Measurements from ENCODE around the gene CCR8. TPM values are rescaled to one million over a fixed set of nuclear protein-coding genes. Genes with fewer than 3 reads are reported as not detected.
"Not testable (repeated sequence)": the region's sequence is repeated elsewhere in the genome, so short reads cannot be mapped to it uniquely, and the experiment has no call there.

CCR8 gene
- total RNA-seq, 1 donor from 2014 or later = not detected

- no peaks in the 10 kb centered on the region for H3K27me3 Mint-ChIP-seq (ENCODE audit: unreplicated experiment)
These were observed 21.2 kb downstream of the CCR8 start for GRCh38 chr3:39350714-39351113.

GRCh38 chr3:39351134-39351533, 21.6 kb downstream of the CCR8 start:
- not testable (repeated sequence) for H3K4me1 Mint-ChIP-seq (ENCODE audit: unreplicated experiment); H3K27ac Mint-ChIP-seq (ENCODE audit: unreplicated experiment); H3K27me3 Mint-ChIP-seq (ENCODE audit: unreplicated experiment); H3K4me3 Mint-ChIP-seq (ENCODE audit: unreplicated experiment); H3K9me3 Mint-ChIP-seq (ENCODE audit: unreplicated experiment); H3K36me3 Mint-ChIP-seq (ENCODE audit: low read depth, unreplicated experiment); DNase-seq (ENCODE audit: low spot score)

More at GRCh38 chr3:39350714-39351113, 21.2 kb downstream of the CCR8 start:
- Mint-ChIP-seq H3K4me3 (ENCODE audit: unreplicated experiment) (no peak overlapping the region), H3K4me1 (ENCODE audit: unreplicated experiment) (peaks cover 3% of the 10 kb centered on the region), H3K27ac (ENCODE audit: unreplicated experiment) (no peak overlapping the region), H3K36me3 (ENCODE audit: low read depth, unreplicated experiment) (no peaks in the 10 kb centered on the region), H3K9me3 (ENCODE audit: unreplicated experiment) (no peaks in the 10 kb centered on the region)
- no peak for TF ChIP-seq CTCF (IDR thresholded peaks at IDR 0.05; ENCODE audit: unreplicated experiment)
- DNase-seq (ENCODE audit: low spot score) = no peak

GRCh38 chr3:39353168-39353927, 23.8 kb downstream of the CCR8 start:
- not testable (repeated sequence) for H3K9me3 Mint-ChIP-seq (ENCODE audit: unreplicated experiment); DNase-seq (ENCODE audit: low spot score); H3K27me3 Mint-ChIP-seq (ENCODE audit: unreplicated experiment); H3K36me3 Mint-ChIP-seq (ENCODE audit: low read depth, unreplicated experiment); H3K4me3 Mint-ChIP-seq (ENCODE audit: unreplicated experiment); H3K27ac Mint-ChIP-seq (ENCODE audit: unreplicated experiment); H3K4me1 Mint-ChIP-seq (ENCODE audit: unreplicated experiment)

GRCh38 chr3:39358333-39358732, 28.8 kb downstream of the CCR8 start:
- Mint-ChIP-seq H3K4me1 (ENCODE audit: unreplicated experiment) (peaks cover 4% of the 10 kb centered on the region), H3K27ac (ENCODE audit: unreplicated experiment) (no peak overlapping the region), H3K4me3 (ENCODE audit: unreplicated experiment) (no peak overlapping the region), H3K27me3 (ENCODE audit: unreplicated experiment) (no peaks in the 10 kb centered on the region), H3K36me3 (ENCODE audit: low read depth, unreplicated experiment) (no peaks in the 10 kb centered on the region), H3K9me3 (ENCODE audit: unreplicated experiment) (no peaks in the 10 kb centered on the region)
- TF ChIP-seq CTCF (IDR thresholded peaks at IDR 0.05; ENCODE audit: unreplicated experiment) = no peak
- no peak for DNase-seq (ENCODE audit: low spot score)

- Mint-ChIP-seq H3K27ac (ENCODE audit: unreplicated experiment) (no peak overlapping the region), H3K4me1 (ENCODE audit: unreplicated experiment) (peaks cover 4% of the 10 kb centered on the region), H3K9me3 (ENCODE audit: unreplicated experiment) (no peaks in the 10 kb centered on the region), H3K27me3 (ENCODE audit: unreplicated experiment) (peaks cover 2% of the 10 kb centered on the region), H3K4me3 (ENCODE audit: unreplicated experiment) (no peak overlapping the region), H3K36me3 (ENCODE audit: low read depth, unreplicated experiment) (no peaks in the 10 kb centered on the region)
- TF ChIP-seq CTCF (IDR thresholded peaks at IDR 0.05; ENCODE audit: unreplicated experiment) = no peak
- no peak for DNase-seq (ENCODE audit: low spot score)
These were observed 31.9 kb downstream of the CCR8 start for GRCh38 chr3:39361252-39361927.

GRCh38 chr3:39362192-39362591, 32.7 kb downstream of the CCR8 start:
- TF ChIP-seq CTCF (IDR thresholded peaks at IDR 0.05; ENCODE audit: unreplicated experiment) = no peak
- peaks cover 4% of the 10 kb centered on the region for H3K4me1 Mint-ChIP-seq (ENCODE audit: unreplicated experiment)
- no peak overlapping the region for H3K27ac Mint-ChIP-seq (ENCODE audit: unreplicated experiment)
- H3K36me3 Mint-ChIP-seq (ENCODE audit: low read depth, unreplicated experiment) = no peaks in the 10 kb centered on the region
- no peaks in the 10 kb centered on the region for H3K9me3 Mint-ChIP-seq (ENCODE audit: unreplicated experiment)
- no peak for DNase-seq (ENCODE audit: low spot score)
- no peak overlapping the region for H3K4me3 Mint-ChIP-seq (ENCODE audit: unreplicated experiment)
- peaks cover 2% of the 10 kb centered on the region for H3K27me3 Mint-ChIP-seq (ENCODE audit: unreplicated experiment)
